Measurements from ENCODE around the gene CDC27.
"Not testable (repeated sequence)": the region's sequence is repeated elsewhere in the genome, so short reads cannot be mapped to it uniquely, and the experiment has no call there.

CDC27 gene

GRCh38 chr17:47189732-47190237 is 690 bp upstream of the CDC27 start:
- TF ChIP-seq CTCF (IDR thresholded peaks at IDR 0.05; ENCODE audit: borderline replicate concordance, control extremely low read depth, extremely low read depth, insufficient read depth, missing control alignments) = no peak
- in situ Hi-C loops (cut with MboI; ENCODE audit: low sequenced_read_pairs, unreplicated experiment) = no loop called here
- no peak for DNase-seq (ENCODE audit: low spot score)

GRCh38 chr17:47188271-47188875 is 722 bp downstream of the CDC27 start:
- DNase-seq (ENCODE audit: low spot score) = no peak
- in situ Hi-C loops (cut with MboI; ENCODE audit: low sequenced_read_pairs, unreplicated experiment) = no loop called here
- no peak for TF ChIP-seq CTCF (IDR thresholded peaks at IDR 0.05; ENCODE audit: borderline replicate concordance, control extremely low read depth, extremely low read depth, insufficient read depth, missing control alignments)

GRCh38 chr17:47184681-47185080 is 4.4 kb downstream of the CDC27 start:
- TF ChIP-seq CTCF (IDR thresholded peaks at IDR 0.05; ENCODE audit: borderline replicate concordance, control extremely low read depth, extremely low read depth, insufficient read depth, missing control alignments) = no peak
- in situ Hi-C loops (cut with MboI; ENCODE audit: low sequenced_read_pairs, unreplicated experiment) = no loop called here
- DNase-seq (ENCODE audit: low spot score) = no peak

GRCh38 chr17:47180988-47181387 is 8.1 kb downstream of the CDC27 start:
- in situ Hi-C loops (cut with MboI; ENCODE audit: low sequenced_read_pairs, unreplicated experiment); DNase-seq (ENCODE audit: low spot score): not testable (repeated sequence)

DNA sequence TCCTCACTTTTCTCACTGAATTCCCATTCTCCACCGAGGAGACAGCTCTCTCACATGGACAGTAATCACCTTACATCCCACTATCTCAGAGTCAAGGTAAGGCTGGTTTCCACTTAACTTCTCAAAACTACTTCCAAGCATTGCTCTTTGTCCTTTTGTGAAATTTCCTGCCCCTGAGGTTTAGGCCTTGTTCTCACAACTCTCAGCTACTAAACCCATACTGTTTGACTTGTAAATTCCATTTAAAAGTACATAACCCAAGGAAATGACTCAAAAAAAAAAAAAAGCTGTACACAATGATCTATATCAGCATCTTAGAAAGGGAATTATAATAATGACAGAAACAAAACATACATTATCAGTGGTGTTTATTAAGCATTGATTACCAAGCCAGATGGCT is 8.8 kb downstream of the CDC27 start:
- no peak for TF ChIP-seq CTCF (IDR thresholded peaks at IDR 0.05; ENCODE audit: borderline replicate concordance, control extremely low read depth, extremely low read depth, insufficient read depth, missing control alignments)

GRCh38 chr17:47179141-47179540 is 10.0 kb downstream of the CDC27 start:
- in situ Hi-C loops (cut with MboI; ENCODE audit: low sequenced_read_pairs, unreplicated experiment) = no loop called here
- no peak for TF ChIP-seq CTCF (IDR thresholded peaks at IDR 0.05; ENCODE audit: borderline replicate concordance, control extremely low read depth, extremely low read depth, insufficient read depth, missing control alignments)
- DNase-seq (ENCODE audit: low spot score) = no peak

More for the DNA sequence above, 8.8 kb downstream of the CDC27 start:
- in situ Hi-C loops (cut with MboI; ENCODE audit: low sequenced_read_pairs, unreplicated experiment) = no loop called here
- DNase-seq (ENCODE audit: low spot score) = no peak

DNA sequence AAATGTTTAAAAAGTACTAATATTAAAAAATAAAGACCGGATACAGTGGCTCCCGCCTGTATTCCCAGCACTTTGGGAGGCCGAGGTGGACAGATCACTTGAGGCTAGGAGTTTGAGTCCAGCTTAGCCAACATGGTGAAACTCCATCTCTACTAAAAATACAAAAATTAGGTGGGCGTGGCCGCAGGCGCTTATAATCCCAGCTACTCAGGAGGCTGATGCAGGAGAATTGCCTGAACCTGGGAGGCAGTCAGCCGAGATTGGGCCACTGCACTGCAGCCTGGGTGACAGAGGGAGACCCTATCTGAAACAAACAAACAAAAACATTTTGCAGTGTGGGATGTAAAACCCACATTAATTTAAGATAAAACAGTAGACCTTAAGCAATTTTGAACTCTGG is 11.8 kb downstream of the CDC27 start:
- TF ChIP-seq CTCF (IDR thresholded peaks at IDR 0.05; ENCODE audit: borderline replicate concordance, control extremely low read depth, extremely low read depth, insufficient read depth, missing control alignments) = no peak
- no peak for DNase-seq (ENCODE audit: low spot score)
- in situ Hi-C loops (cut with MboI; ENCODE audit: low sequenced_read_pairs, unreplicated experiment) = no loop called here

All from GM13976 (cell line).